ENCODE data around the gene WDR90.

The WDR90 gene

GRCh38 chr16:638836-639235 is 10.3 kb upstream of the WDR90 start:
- no peak for DNase-seq (ENCODE audit: low read depth, low spot score)

GRCh38 chr16:640614-641013 is 8.6 kb upstream of the WDR90 start:
- DNase-seq (ENCODE audit: low read depth, low spot score) = no peak

GRCh38 chr16:641326-642188 is 7.6 kb upstream of the WDR90 start, which contains the start of gene MCRIP2:
Gene MCRIP2, plus strand, starts transcription at chr16:641828. Its CDS starts 164 bp downstream, at chr16:641992.
- DNase-seq (ENCODE audit: low read depth, low spot score) = no peak

- DNase-seq (ENCODE audit: low read depth, low spot score) = no peak
These were observed 6.7 kb upstream of the WDR90 start for GRCh38 chr16:642189-643049.

- DNase-seq (ENCODE audit: low read depth, low spot score) = no peak
These were observed 6.2 kb upstream of the WDR90 start for GRCh38 chr16:643050-643368.

- no peak for DNase-seq (ENCODE audit: low read depth, low spot score)
These were observed 4.6 kb upstream of the WDR90 start for GRCh38 chr16:644556-644955.

GRCh38 chr16:645852-646678 is 3.1 kb upstream of the WDR90 start:
- DNase-seq (ENCODE audit: low read depth, low spot score) = no peak

- no peak for DNase-seq (ENCODE audit: low read depth, low spot score)
These were observed 2.4 kb upstream of the WDR90 start for GRCh38 chr16:646679-647172.

GRCh38 chr16:647173-647902 is 1.8 kb upstream of the WDR90 start:
- DNase-seq (ENCODE audit: low read depth, low spot score) = no peak

GRCh38 chr16:648071-648780 is 939 bp upstream of the WDR90 start:
- DNase-seq (ENCODE audit: low read depth, low spot score) = no peak

- DNase-seq (ENCODE audit: low read depth, low spot score) = no peak
These were observed 466 bp downstream of the WDR90 start for GRCh38 chr16:649631-650030.

- no peak for DNase-seq (ENCODE audit: low read depth, low spot score)
These were observed 2.7 kb downstream of the WDR90 start for GRCh38 chr16:651844-652243.

GRCh38 chr16:652454-653305 is 3.5 kb downstream of the WDR90 start:
- DNase-seq (ENCODE audit: low read depth, low spot score) = no peak

- no peak for DNase-seq (ENCODE audit: low read depth, low spot score)
These were observed 4.9 kb downstream of the WDR90 start for GRCh38 chr16:654034-654433.

- DNase-seq (ENCODE audit: low read depth, low spot score) = no peak
These were observed 8.3 kb downstream of the WDR90 start for GRCh38 chr16:657487-657886.

- no peak for DNase-seq (ENCODE audit: low read depth, low spot score)
These were observed 9.8 kb downstream of the WDR90 start for GRCh38 chr16:658679-659571.

- DNase-seq (ENCODE audit: low read depth, low spot score) = no peak
These were observed 10.5 kb downstream of the WDR90 start for GRCh38 chr16:659618-660017.

GRCh38 chr16:660132-660458 is 10.9 kb downstream of the WDR90 start:
- no peak for DNase-seq (ENCODE audit: low read depth, low spot score)

All from smooth muscle cell of the brain vasculature (primary cell).